Transverse colon (tissue), 4 donors: ENCODE data around the gene MT1E. TPM values are rescaled to one million over a fixed set of nuclear protein-coding genes. Genes with fewer than 3 reads are reported as not detected.
A peak's percentile ranks its signal among the peaks of the same experiment; 100 is the strongest.

Experiments used
- DNase-seq: peaks from one replicate; pipeline ENCODE4 v3.0.0-alpha.2; 2019
- H3K27ac ChIP-seq, 4 donors: fragments of 200-600 bp; sonication (generic); 2 replicates each; pipeline ENCODE4 v1.5.1; 2016 to 2018; ENCODE audit warnings: inconsistent platforms in 4 of 4
- H3K27me3 ChIP-seq: fragments of 200-600 bp; sonication (generic); 2 replicates; pipeline ENCODE4 v1.5.1; 2017; ENCODE audit warnings: inconsistent platforms
- H3K36me3 ChIP-seq, 4 donors: fragments of 200-600 bp; sonication (generic); 2 replicates each; pipeline ENCODE4 v1.5.1; 2017 to 2019; ENCODE audit warnings: inconsistent platforms in 4 of 4
- H3K4me1 ChIP-seq, 4 donors: fragments of 200-600 bp; sonication (generic); 2 replicates each; pipeline ENCODE4 v1.5.1; 2017 to 2020; ENCODE audit warnings: inconsistent platforms in 4 of 4
- H3K4me3 ChIP-seq, 4 donors: fragments of 200-600 bp; sonication (generic); 1 replicate in 1 of 4; 2 replicates in 3 of 4; pipeline versions ENCODE4 v1.5.1 to v1.6.1; 2017 to 2019; ENCODE audit warnings: inconsistent platforms in 4 of 4
- H3K9me3 ChIP-seq, 2 donors: fragments of 200-600 bp; sonication (generic); 2 replicates each; pipeline ENCODE4 v1.5.1; 2017 to 2019; ENCODE audit warnings: inconsistent platforms in 2 of 2
- EP300 ChIP-seq: sonication (generic); formaldehyde crosslinking; IDR thresholded peaks from one replicate; pipeline ENCODE4 v1.6.1; 2017; ENCODE audit warnings: antibody characterized with exemption, low read depth
- POLR2A ChIP-seq: fragments of 450-650 bp; IDR thresholded peaks from one replicate; pipeline ENCODE4 v1.6.1; 2016; ENCODE audit warnings: antibody characterized with exemption, mild to moderate bottlenecking, moderate library complexity
- POLR2AphosphoS5 ChIP-seq, 3 donors: sonication (generic); formaldehyde crosslinking; IDR thresholded peaks; one replicate each; pipeline ENCODE4 v1.6.1; 2016; ENCODE audit warnings: antibody characterized with exemption in 3 of 3
- WGBS, 2 donors: methylation state at CpG; one replicate each; pipeline ENCODE4 v1.1.5; 2018; ENCODE audit warnings: low coverage in 1 of 2; 5-methylcytosine and 5-hydroxymethylcytosine counted together
- in situ Hi-C, 4 donors: fragments of 200-750 bp; cut with MboI; loops; one replicate each; pipeline versions ENCODE4 v1.15.0 to v1.15.1; 2017; ENCODE audit warnings: low sequenced_read_pairs in 3 of 4, low pct_ligation_motif_present in 1 of 4, low pct_unique_long_range_greater_than_20kb in 1 of 4
- intact Hi-C: fragments of 100-400 bp; cut with DNase I; formaldehyde crosslinking; loops from one replicate; pipeline ENCODE4 v1.15.1; 2023; ENCODE audit warnings: low total_unique reads
- total RNA-seq, 4 donors: library from RNA; depleted of rRNA; stranded (reverse); fragments of >200 nt; gene quantifications; one replicate each; pipeline ENCODE4 v1.1.0, GENCODE V29; 2016
- TF ChIP-seq, protein P1 (sequence below), 5 experiments: fragments of 200-600 bp in 3 of 5; fragments of 450-650 bp in 2 of 5; sonication (generic) in 3 of 5; IDR thresholded peaks; 1 replicate in 2 of 5; 2 replicates in 3 of 5; pipeline ENCODE4 v1.5.1; 2016 to 2017; ENCODE audit warnings: antibody characterized with exemption in 5 of 5, inconsistent platforms in 3 of 5, mild to moderate bottlenecking in 2 of 5, moderate library complexity in 1 of 5

MT1E gene
- total RNA-seq, 4 donors from 2014 or later: 109 to 1,058 (median 257) TPM

DNA sequence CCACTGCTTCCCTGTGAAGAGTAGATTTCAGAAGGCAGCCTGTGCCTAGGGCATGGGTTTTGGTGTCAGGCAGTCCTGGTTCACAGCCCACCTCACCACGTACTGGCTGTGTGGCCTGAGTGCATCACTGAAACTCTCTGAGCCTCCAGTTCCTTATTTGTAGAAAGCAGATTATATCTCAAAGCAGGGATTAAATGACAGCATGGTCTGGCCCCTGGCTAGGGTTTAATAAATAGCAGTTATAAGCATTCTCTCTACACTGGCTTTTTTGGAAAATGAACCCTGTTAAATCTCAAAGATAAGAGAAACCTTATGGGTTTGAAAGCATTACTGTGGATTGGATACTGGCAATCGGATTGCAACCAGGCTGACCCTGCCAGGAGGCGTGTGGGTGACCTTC lies 4.0 kb downstream of the MT1E start:
- TF ChIP-seq EP300: no peak
- TF ChIP-seq POLR2AphosphoS5 (IDR thresholded peaks at IDR 0.05): no peak
- TF ChIP-seq, protein P1, sequence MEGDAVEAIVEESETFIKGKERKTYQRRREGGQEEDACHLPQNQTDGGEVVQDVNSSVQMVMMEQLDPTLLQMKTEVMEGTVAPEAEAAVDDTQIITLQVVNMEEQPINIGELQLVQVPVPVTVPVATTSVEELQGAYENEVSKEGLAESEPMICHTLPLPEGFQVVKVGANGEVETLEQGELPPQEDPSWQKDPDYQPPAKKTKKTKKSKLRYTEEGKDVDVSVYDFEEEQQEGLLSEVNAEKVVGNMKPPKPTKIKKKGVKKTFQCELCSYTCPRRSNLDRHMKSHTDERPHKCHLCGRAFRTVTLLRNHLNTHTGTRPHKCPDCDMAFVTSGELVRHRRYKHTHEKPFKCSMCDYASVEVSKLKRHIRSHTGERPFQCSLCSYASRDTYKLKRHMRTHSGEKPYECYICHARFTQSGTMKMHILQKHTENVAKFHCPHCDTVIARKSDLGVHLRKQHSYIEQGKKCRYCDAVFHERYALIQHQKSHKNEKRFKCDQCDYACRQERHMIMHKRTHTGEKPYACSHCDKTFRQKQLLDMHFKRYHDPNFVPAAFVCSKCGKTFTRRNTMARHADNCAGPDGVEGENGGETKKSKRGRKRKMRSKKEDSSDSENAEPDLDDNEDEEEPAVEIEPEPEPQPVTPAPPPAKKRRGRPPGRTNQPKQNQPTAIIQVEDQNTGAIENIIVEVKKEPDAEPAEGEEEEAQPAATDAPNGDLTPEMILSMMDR (IDR thresholded peaks at IDR 0.05): no peak
- no peak for TF ChIP-seq POLR2A
- 77% methylated on average over 3 of the region's 3 CpGs; no CpG with 5 or more reads in 1 of the 2 donors for WGBS, 2 donors
- DNase-seq: no peak
- Histone ChIP-seq H3K27me3 (peaks cover 29% of the 10 kb centered on the region), H3K36me3 (no peaks in the 10 kb centered on the region), H3K4me1 (peaks cover 0 to 36% (median 29%) of the 10 kb centered on the region in 4 donors), H3K27ac (no peak overlapping the region), H3K9me3 (no peaks in the 10 kb centered on the region), H3K4me3 (no peak overlapping the region)
- in situ Hi-C loops (no loop called here), intact Hi-C loops (loop anchor here (5.0 kb wide), 1 partner anchor 53 kb away; the partner anchor contains the start of gene MT1X)

DNA sequence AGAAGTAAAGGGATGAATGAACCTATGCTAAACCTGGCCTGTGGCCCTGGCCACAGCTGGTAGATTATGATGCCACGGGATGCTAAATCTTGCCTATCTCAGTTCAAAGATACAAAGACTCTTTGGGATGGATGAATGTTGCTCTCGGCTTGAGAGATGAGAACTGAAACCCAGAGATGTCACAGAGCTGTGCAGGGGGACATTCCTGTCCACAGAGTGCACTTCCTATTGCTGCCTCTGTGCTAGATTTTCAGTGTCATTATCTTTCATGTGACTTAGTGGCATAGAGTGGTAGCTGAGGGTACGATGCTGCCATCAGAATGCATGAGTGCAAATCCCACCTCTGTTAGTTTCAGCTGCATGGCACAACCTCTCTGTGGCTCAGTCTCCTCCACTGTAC lies 4.6 kb downstream of the MT1E start:
- no peak for TF ChIP-seq EP300
- TF ChIP-seq POLR2A: no peak
- no peak for TF ChIP-seq POLR2AphosphoS5 (IDR thresholded peaks at IDR 0.05)
- TF ChIP-seq, protein P1 (IDR thresholded peaks at IDR 0.05): no peak
- no peak for DNase-seq
- no peak overlapping the region for H3K4me3 ChIP-seq
- H3K27me3 ChIP-seq: peaks cover 35% of the 10 kb centered on the region
- H3K36me3 ChIP-seq: no peaks in the 10 kb centered on the region
- H3K9me3 ChIP-seq: no peaks in the 10 kb centered on the region
- intact Hi-C loops (no loop called here), in situ Hi-C loops (no loop called here)
- WGBS, 2 donors: 70 to 75% methylated on average over 2 to 3 of the region's 3 CpGs
- no peak overlapping the region for H3K27ac ChIP-seq
- H3K4me1 ChIP-seq: peaks cover 1 to 36% (median 29%) of the 10 kb centered on the region in 4 donors

DNA sequence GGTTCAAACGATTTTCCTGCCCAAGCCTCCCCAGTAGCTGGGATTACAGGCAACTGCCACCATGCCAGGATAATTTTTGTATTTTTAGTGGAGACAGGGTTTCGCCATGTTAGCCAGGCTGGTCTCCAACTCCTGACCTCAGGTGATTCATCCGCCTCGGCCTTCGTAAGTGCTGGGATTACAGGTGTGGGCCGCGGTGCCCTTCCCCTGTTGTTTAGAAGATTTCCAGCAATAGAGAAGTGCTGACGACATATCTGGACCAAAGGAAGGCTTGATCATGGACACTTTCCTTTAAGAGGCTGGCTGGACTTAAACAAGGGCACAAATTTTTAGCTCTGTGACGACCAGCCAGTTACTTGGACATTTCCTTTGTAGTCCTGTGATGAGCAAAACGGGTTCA lies 5.6 kb downstream of the MT1E start:
- TF ChIP-seq, protein P1 (IDR thresholded peaks at IDR 0.05): no peak
- TF ChIP-seq POLR2AphosphoS5 (IDR thresholded peaks at IDR 0.05) (no peak), POLR2A (no peak)
- H3K4me1 ChIP-seq: peaks cover 6 to 40% (median 26%) of the 10 kb centered on the region in 4 donors
- WGBS, 2 donors: 80 to 89% methylated on average over 1 to 10 of the region's 10 CpGs
- peaks cover 46% of the 10 kb centered on the region for H3K27me3 ChIP-seq
- intact Hi-C loops: no loop called here
- no peaks in the 10 kb centered on the region for H3K36me3 ChIP-seq
- in situ Hi-C loops: no loop called here
- H3K27ac ChIP-seq: peak overlapping the region in 3 of 4 donors; percentile 54 to 74 (median 64)
- no peak for DNase-seq
- no peak overlapping the region for H3K4me3 ChIP-seq
- no peaks in the 10 kb centered on the region for H3K9me3 ChIP-seq

DNA sequence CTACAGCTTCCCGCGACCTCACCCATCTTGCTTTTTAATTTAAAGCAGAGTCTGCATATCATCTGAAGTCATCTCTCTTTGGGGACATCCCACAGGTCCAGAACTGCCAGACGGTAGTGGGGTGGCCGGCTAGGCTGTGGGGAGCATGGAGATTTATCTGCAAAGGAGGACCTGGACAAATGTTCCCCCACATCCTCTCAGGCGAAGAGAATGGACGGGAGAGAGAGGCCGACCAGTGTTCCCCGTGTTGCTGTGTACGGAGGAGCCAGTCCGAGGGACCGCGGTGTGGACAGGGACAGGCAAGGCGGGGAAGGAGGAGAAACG lies 6.2 kb downstream of the MT1E start:
- intact Hi-C loops: loop anchor here (1.0 kb wide), 1 partner anchor 23 kb away; the partner anchor contains the start of gene MT2A
- in situ Hi-C loops: no loop called here
- no peak for TF ChIP-seq EP300
- no peak for TF ChIP-seq POLR2AphosphoS5 (IDR thresholded peaks at IDR 0.05)
- TF ChIP-seq, protein P1 (IDR thresholded peaks at IDR 0.05): no peak
- TF ChIP-seq POLR2A: no peak
- no peak for DNase-seq
- Histone ChIP-seq H3K27me3 (peaks cover 52% of the 10 kb centered on the region), H3K4me3 (peak overlapping the region; percentile 18 to 58 (median 45)), H3K27ac (peak overlapping the region; percentile 53 to 74 (median 59)), H3K4me1 (peaks cover 6 to 34% (median 21%) of the 10 kb centered on the region in 4 donors), H3K9me3 (no peaks in the 10 kb centered on the region), H3K36me3 (no peaks in the 10 kb centered on the region)
- 36% methylated on average over 14 of the region's 14 CpGs; no CpG with 5 or more reads in 1 of the 2 donors for WGBS, 2 donors
